Bronchial epithelial cell (primary cell): ENCODE data around the gene PELI1. TPM values are rescaled to one million over a fixed set of nuclear protein-coding genes. Genes with fewer than 3 reads are reported as not detected.

Experiments used
- DNase-seq: peaks from one replicate; pipeline ENCODE4 v3.0.0-alpha.2; 2010; ENCODE audit warnings: low read depth
- FAIRE-seq: peaks from 2 replicates; lab custom pipeline; 2011; peaks lifted over from hg19 to GRCh38; lab: Jason Lieb, UNC
- H3K27me3 ChIP-seq: 2 replicates; pipeline ENCODE4 v1.5.1; 2011; ENCODE audit warnings: low read length; ENCODE audit not compliant: control insufficient read depth, insufficient read depth
- H3K36me3 ChIP-seq: 2 replicates; pipeline ENCODE4 v1.5.1; 2011; ENCODE audit warnings: low read length; ENCODE audit not compliant: control insufficient read depth, insufficient read depth
- H3K4me3 ChIP-seq: 2 replicates; pipeline ENCODE4 v1.5.1; 2011; ENCODE audit warnings: mild to moderate bottlenecking, low read depth, low read length, control low read depth
- CTCF ChIP-seq: IDR thresholded peaks from 2 replicates; pipeline ENCODE4 v1.5.1; 2011; ENCODE audit warnings: mild to moderate bottlenecking, moderate library complexity, low read length, control low read depth, inconsistent platforms; ENCODE audit not compliant: insufficient read depth, severe bottlenecking
- total RNA-seq: library from RNA; depleted of rRNA; stranded (reverse); fragments of >200 nt; gene quantifications from 2 replicates; pipeline ENCODE4 v1.2.1, GENCODE V29; 2014

The PELI1 gene
- total RNA-seq: 22.9 and 38.1 TPM in 2 replicates

- no peaks in the 10 kb centered on the region for H3K27me3 ChIP-seq
- peaks cover 2% of the 10 kb centered on the region for H3K36me3 ChIP-seq
- FAIRE-seq (no peak), DNase-seq (peak; percentile 96)
- peak; percentile 18 for TF ChIP-seq CTCF
- peak within 1 kb of the TSS; percentile 97 for H3K4me3 ChIP-seq
Measured at GRCh38 chr2:64144057-64145013, at the start of gene PELI1. Gene PELI1 (minus strand): TSS chr2:64144420. CDS start chr2:64108310, 36,110 bp downstream.

- TF ChIP-seq CTCF: no peak
- FAIRE-seq: no peak
Measured at GRCh38 chr2:64193491-64193890, 49.3 kb upstream of the PELI1 start.

GRCh38 chr2:64192664-64193105 is 48.5 kb upstream of the PELI1 start:
- DNase-seq (no peak), FAIRE-seq (peak; percentile 13)
- no peaks in the 10 kb centered on the region for H3K36me3 ChIP-seq
- no peaks in the 10 kb centered on the region for H3K27me3 ChIP-seq
- no peak overlapping the region for H3K4me3 ChIP-seq
- no peak for TF ChIP-seq CTCF

More at GRCh38 chr2:64193491-64193890, 49.3 kb upstream of the PELI1 start:
- no peaks in the 10 kb centered on the region for H3K27me3 ChIP-seq
- DNase-seq: no peak
- H3K36me3 ChIP-seq: no peaks in the 10 kb centered on the region
- H3K4me3 ChIP-seq: no peak overlapping the region

- DNase-seq (no peak), FAIRE-seq (no peak)
- no peaks in the 10 kb centered on the region for H3K36me3 ChIP-seq
- no peak overlapping the region for H3K4me3 ChIP-seq
- H3K27me3 ChIP-seq: no peaks in the 10 kb centered on the region
- no peak for TF ChIP-seq CTCF
Measured at GRCh38 chr2:64192125-64192479, 47.9 kb upstream of the PELI1 start.

- FAIRE-seq (no peak), DNase-seq (no peak)
- no peaks in the 10 kb centered on the region for H3K27me3 ChIP-seq
- H3K36me3 ChIP-seq: no peaks in the 10 kb centered on the region
- H3K4me3 ChIP-seq: no peak overlapping the region
- no peak for TF ChIP-seq CTCF
Measured at GRCh38 chr2:64189586-64189985, 45.4 kb upstream of the PELI1 start.
